Astrocyte (in vitro differentiated cells and primary cell): Measurements from ENCODE around the gene PATJ. TPM values are rescaled to one million over a fixed set of nuclear protein-coding genes. Genes with fewer than 3 reads are reported as not detected.

Source experiments
- DNase-seq: peaks from one replicate; pipeline ENCODE4 v3.0.0-alpha.2; 2010; ENCODE audit warnings: low read depth
- FAIRE-seq: peaks from 2 replicates; lab custom pipeline; 2011; peaks lifted over from hg19 to GRCh38; lab: Jason Lieb, UNC
- H2AFZ ChIP-seq: 2 replicates; pipeline ENCODE4 v1.6.0; 2012; ENCODE audit warnings: low read depth, low read length, inconsistent platforms
- H3K27ac ChIP-seq: 2 replicates; pipeline ENCODE4 v1.5.1; 2011; ENCODE audit warnings: low read depth, low read length, inconsistent platforms
- H3K27me3 ChIP-seq: 2 replicates; pipeline ENCODE4 v1.6.0; 2011; ENCODE audit warnings: low read length, inconsistent platforms; ENCODE audit not compliant: insufficient read depth
- H3K36me3 ChIP-seq: 2 replicates; pipeline ENCODE4 v1.5.1; 2011; ENCODE audit warnings: low read length, inconsistent platforms; ENCODE audit not compliant: insufficient read depth
- H3K4me1 ChIP-seq: 2 replicates; pipeline ENCODE4 v1.5.1; 2011; ENCODE audit warnings: low read length, inconsistent platforms; ENCODE audit not compliant: insufficient read depth
- H3K4me2 ChIP-seq: 2 replicates; pipeline ENCODE4 v1.6.0; 2012; ENCODE audit warnings: low read length, inconsistent platforms
- H3K4me3 ChIP-seq: 2 replicates; pipeline ENCODE4 v1.5.1; 2011; ENCODE audit warnings: low read depth, mild to moderate bottlenecking, low read length, inconsistent platforms; ENCODE audit not compliant: insufficient read depth
- H3K79me2 ChIP-seq: 2 replicates; pipeline ENCODE4 v1.6.0; 2012; ENCODE audit warnings: mild to moderate bottlenecking, low read length, inconsistent platforms; ENCODE audit not compliant: insufficient read depth
- H3K9ac ChIP-seq: 2 replicates; pipeline ENCODE4 v1.6.0; 2012; ENCODE audit warnings: mild to moderate bottlenecking, low read length, inconsistent platforms
- H3K9me3 ChIP-seq: 2 replicates; pipeline ENCODE4 v1.5.1; 2012; ENCODE audit warnings: low read depth, mild to moderate bottlenecking, low read length, inconsistent platforms; ENCODE audit not compliant: insufficient read depth
- H4K20me1 ChIP-seq: 2 replicates; pipeline ENCODE4 v1.6.0; 2012; ENCODE audit warnings: low read length, inconsistent platforms; ENCODE audit not compliant: insufficient read depth
- H3K27ac Mint-ChIP-seq: one replicate; pipeline ENCODE4 v1.8.0; 2021; ENCODE audit warnings: mild to moderate bottlenecking, mixed read lengths; ENCODE audit not compliant: unreplicated experiment
- H3K27me3 Mint-ChIP-seq: one replicate; pipeline ENCODE4 v1.8.0; 2021; ENCODE audit warnings: low read depth, mixed read lengths; ENCODE audit not compliant: unreplicated experiment
- H3K36me3 Mint-ChIP-seq: one replicate; pipeline ENCODE4 v1.8.0; 2021; ENCODE audit warnings: low read depth, mixed read lengths; ENCODE audit not compliant: unreplicated experiment
- H3K4me1 Mint-ChIP-seq: one replicate; pipeline ENCODE4 v1.8.0; 2021; ENCODE audit warnings: low read depth, mixed read lengths; ENCODE audit not compliant: unreplicated experiment
- H3K4me3 Mint-ChIP-seq: one replicate; pipeline ENCODE4 v1.8.0; 2021; ENCODE audit warnings: mild to moderate bottlenecking, moderate library complexity, mixed read lengths; ENCODE audit not compliant: unreplicated experiment
- H3K9me3 Mint-ChIP-seq: one replicate; pipeline ENCODE4 v1.8.0; 2021; ENCODE audit warnings: mild to moderate bottlenecking, mixed read lengths; ENCODE audit not compliant: unreplicated experiment
- CTCF ChIP-seq: IDR thresholded peaks from 2 replicates; pipeline ENCODE4 v1.5.1; 2011; ENCODE audit warnings: low read depth, mild to moderate bottlenecking, inconsistent platforms, low read length, moderate library complexity; ENCODE audit not compliant: insufficient read depth
- EZH2 ChIP-seq: IDR thresholded peaks from 2 replicates; pipeline ENCODE4 v1.6.1; 2012; ENCODE audit warnings: mild to moderate bottlenecking, low read length, inconsistent platforms; ENCODE audit not compliant: insufficient read depth
- total RNA-seq: library from RNA; stranded (reverse); gene quantifications from 2 replicates; pipeline ENCODE4 v1.2.1, GENCODE V29; 2021

PATJ gene
- total RNA-seq, 1 donor from 2014 or later = 11.0 TPM

- H3K79me2 ChIP-seq = no peaks in the 10 kb centered on the region
Observed at GRCh38 chr1:62128745-62129144, 386.5 kb downstream of the PATJ start.

GRCh38 chr1:62131093-62131725, 388.9 kb downstream of the PATJ start:
- Mint-ChIP-seq H3K27me3 (no peaks in the 10 kb centered on the region), H3K4me1 (no peaks in the 10 kb centered on the region), H3K4me3 (no peak overlapping the region), H3K9me3 (no peaks in the 10 kb centered on the region), H3K36me3 (no peaks in the 10 kb centered on the region), H3K27ac (no peak overlapping the region)
- TF ChIP-seq CTCF = peak; percentile 95
- TF ChIP-seq EZH2 = no peak
- no peak overlapping the region for H3K4me3 ChIP-seq
- no peaks in the 10 kb centered on the region for H3K9me3 ChIP-seq
- H4K20me1 ChIP-seq = no peaks in the 10 kb centered on the region
- H3K4me2 ChIP-seq = no peak overlapping the region
- no peak overlapping the region for H2AFZ ChIP-seq
- peak; percentile 36 for DNase-seq
- H3K27me3 ChIP-seq = no peaks in the 10 kb centered on the region
- H3K27ac ChIP-seq = no peak overlapping the region
- peak; percentile 39 for FAIRE-seq
- H3K9ac ChIP-seq = no peak overlapping the region
- no peaks in the 10 kb centered on the region for H3K4me1 ChIP-seq
- H3K79me2 ChIP-seq = no peaks in the 10 kb centered on the region
- no peaks in the 10 kb centered on the region for H3K36me3 ChIP-seq

More at GRCh38 chr1:62128745-62129144, 386.5 kb downstream of the PATJ start:
- no peak overlapping the region for H3K27ac ChIP-seq
- H4K20me1 ChIP-seq = no peaks in the 10 kb centered on the region
- H3K36me3 ChIP-seq = no peaks in the 10 kb centered on the region
- H3K9ac ChIP-seq = no peak overlapping the region
- H3K27me3 Mint-ChIP-seq = no peaks in the 10 kb centered on the region
- no peaks in the 10 kb centered on the region for H3K4me1 Mint-ChIP-seq
- no peak overlapping the region for H3K27ac Mint-ChIP-seq
- no peak overlapping the region for H3K4me3 ChIP-seq
- H3K9me3 Mint-ChIP-seq = no peaks in the 10 kb centered on the region
- no peaks in the 10 kb centered on the region for H3K36me3 Mint-ChIP-seq
- H2AFZ ChIP-seq = no peak overlapping the region
- DNase-seq (no peak), FAIRE-seq (no peak)
- H3K4me3 Mint-ChIP-seq = no peak overlapping the region
- H3K4me1 ChIP-seq = no peaks in the 10 kb centered on the region
- TF ChIP-seq CTCF (no peak), EZH2 (no peak)
- no peaks in the 10 kb centered on the region for H3K27me3 ChIP-seq
- H3K4me2 ChIP-seq = no peak overlapping the region
- no peaks in the 10 kb centered on the region for H3K9me3 ChIP-seq

GRCh38 chr1:62138029-62138428, 395.7 kb downstream of the PATJ start:
- H2AFZ ChIP-seq = no peak overlapping the region
- TF ChIP-seq CTCF = no peak
- no peak for TF ChIP-seq EZH2
- no peaks in the 10 kb centered on the region for H3K27me3 Mint-ChIP-seq
- H4K20me1 ChIP-seq = no peaks in the 10 kb centered on the region
- no peaks in the 10 kb centered on the region for H3K27me3 ChIP-seq
- no peaks in the 10 kb centered on the region for H3K9me3 ChIP-seq
- no peaks in the 10 kb centered on the region for H3K4me1 ChIP-seq
- FAIRE-seq = no peak
- H3K36me3 Mint-ChIP-seq = peaks cover 2% of the 10 kb centered on the region
- no peak overlapping the region for H3K27ac ChIP-seq
- no peaks in the 10 kb centered on the region for H3K36me3 ChIP-seq
- no peaks in the 10 kb centered on the region for H3K9me3 Mint-ChIP-seq
- no peak overlapping the region for H3K9ac ChIP-seq
- H3K27ac Mint-ChIP-seq = no peak overlapping the region
- peaks cover 8% of the 10 kb centered on the region for H3K4me1 Mint-ChIP-seq
- no peak overlapping the region for H3K4me2 ChIP-seq
- no peak for DNase-seq
- H3K4me3 ChIP-seq = no peak overlapping the region
- no peak overlapping the region for H3K4me3 Mint-ChIP-seq
- H3K79me2 ChIP-seq = no peaks in the 10 kb centered on the region
